8988T (cell line): ENCODE results near the gene HOXB3.
A peak's percentile ranks its signal among the peaks of the same experiment; 100 is the strongest.

ENCODE experiments used
- DNase-seq: peaks from one replicate; pipeline ENCODE4 v3.0.0; 2011

Gene HOXB3

GRCh38 chr17:48625495-48626244 lies 35.6 kb upstream of the HOXB3 start:
- peak; percentile 69 for DNase-seq

- DNase-seq = peak; percentile 62
These were observed 34.8 kb upstream of the HOXB3 start for GRCh38 chr17:48624544-48625494.

- DNase-seq = no peak
These were observed 34.1 kb upstream of the HOXB3 start for GRCh38 chr17:48624118-48624517.

GRCh38 chr17:48623583-48623982 lies 33.5 kb upstream of the HOXB3 start:
- no peak for DNase-seq

GRCh38 chr17:48622857-48623256 lies 32.8 kb upstream of the HOXB3 start:
- DNase-seq = no peak

- no peak for DNase-seq
These were observed 31.7 kb upstream of the HOXB3 start for GRCh38 chr17:48621410-48622392.

- no peak for DNase-seq
These were observed 30.6 kb upstream of the HOXB3 start for GRCh38 chr17:48620461-48621139.

GRCh38 chr17:48619826-48620449 lies 29.9 kb upstream of the HOXB3 start:
- DNase-seq = no peak

GRCh38 chr17:48618256-48618896 lies 28.3 kb upstream of the HOXB3 start:
- DNase-seq = peak; percentile 92

GRCh38 chr17:48617471-48618255 lies 27.6 kb upstream of the HOXB3 start:
- no peak for DNase-seq

GRCh38 chr17:48616717-48617470 lies 26.9 kb upstream of the HOXB3 start:
- no peak for DNase-seq

- DNase-seq = no peak
These were observed 26.1 kb upstream of the HOXB3 start for GRCh38 chr17:48615963-48616716.

- no peak for DNase-seq
These were observed 25.3 kb upstream of the HOXB3 start, which contains the start of gene HOXB8 for GRCh38 chr17:48615047-48615962. Gene HOXB8, minus strand, starts transcription at chr17:48615292. Its CDS starts 588 bp downstream, at chr17:48614704.

- no peak for DNase-seq
These were observed 24.0 kb upstream of the HOXB3 start for GRCh38 chr17:48613862-48614694.

- peak; percentile 78 for DNase-seq
These were observed 23.0 kb upstream of the HOXB3 start for GRCh38 chr17:48612854-48613691.
